ENCODE data around the gene RBM3. TPM values are rescaled to one million over a fixed set of nuclear protein-coding genes. Genes with fewer than 3 reads are reported as not detected.

Gene RBM3
- total RNA-seq, 2 donors from 2014 or later: 184 to 194 TPM

GRCh38 chrX:48559636-48560035, 14.6 kb upstream of the RBM3 start:
- ATAC-seq (no peak), DNase-seq (no peak)
- intact Hi-C loops (cut with DNase I): no loop called here
- peaks cover 0 to 4% of the 10 kb centered on the region in 2 donors for H3K36me3 ChIP-seq (replicated peaks in 1 of 2; ENCODE audit: insufficient read depth in 1 of 2, low read depth in 2 of 2)
- no peaks in the 10 kb centered on the region for H3K4me1 ChIP-seq
- no peaks in the 10 kb centered on the region for H3K27me3 ChIP-seq
- no peak overlapping the region for H3K27ac ChIP-seq
- WGBS, 2 donors: 94% methylated on average over 3 to 14 of the region's 24 CpGs
- TF ChIP-seq, protein P1, sequence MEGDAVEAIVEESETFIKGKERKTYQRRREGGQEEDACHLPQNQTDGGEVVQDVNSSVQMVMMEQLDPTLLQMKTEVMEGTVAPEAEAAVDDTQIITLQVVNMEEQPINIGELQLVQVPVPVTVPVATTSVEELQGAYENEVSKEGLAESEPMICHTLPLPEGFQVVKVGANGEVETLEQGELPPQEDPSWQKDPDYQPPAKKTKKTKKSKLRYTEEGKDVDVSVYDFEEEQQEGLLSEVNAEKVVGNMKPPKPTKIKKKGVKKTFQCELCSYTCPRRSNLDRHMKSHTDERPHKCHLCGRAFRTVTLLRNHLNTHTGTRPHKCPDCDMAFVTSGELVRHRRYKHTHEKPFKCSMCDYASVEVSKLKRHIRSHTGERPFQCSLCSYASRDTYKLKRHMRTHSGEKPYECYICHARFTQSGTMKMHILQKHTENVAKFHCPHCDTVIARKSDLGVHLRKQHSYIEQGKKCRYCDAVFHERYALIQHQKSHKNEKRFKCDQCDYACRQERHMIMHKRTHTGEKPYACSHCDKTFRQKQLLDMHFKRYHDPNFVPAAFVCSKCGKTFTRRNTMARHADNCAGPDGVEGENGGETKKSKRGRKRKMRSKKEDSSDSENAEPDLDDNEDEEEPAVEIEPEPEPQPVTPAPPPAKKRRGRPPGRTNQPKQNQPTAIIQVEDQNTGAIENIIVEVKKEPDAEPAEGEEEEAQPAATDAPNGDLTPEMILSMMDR (IDR thresholded peaks at IDR 0.05): no peak
- TF ChIP-seq POLR2A (IDR thresholded peaks at IDR 0.05): no peak
- H3K9me3 ChIP-seq: no peaks in the 10 kb centered on the region
- H3K4me3 ChIP-seq: no peak overlapping the region

DNA sequence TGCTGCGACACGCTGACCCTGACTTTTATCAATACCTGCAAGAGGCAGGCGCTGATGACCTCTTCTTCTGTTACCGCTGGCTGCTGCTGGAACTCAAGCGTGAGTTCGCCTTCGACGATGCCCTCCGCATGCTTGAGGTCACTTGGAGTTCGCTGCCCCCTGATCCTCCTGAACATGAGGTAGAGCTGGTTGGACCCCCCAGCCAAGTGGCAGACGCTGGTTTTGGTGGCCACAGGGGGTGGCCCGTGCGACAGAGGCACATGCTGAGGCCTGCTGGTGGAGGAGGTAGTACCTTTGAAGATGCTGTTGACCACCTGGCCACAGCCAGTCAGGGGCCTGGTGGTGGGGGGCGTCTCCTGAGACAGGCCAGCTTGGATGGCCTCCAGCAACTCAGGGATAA, 14.2 kb upstream of the RBM3 start:
- no peak for ATAC-seq

DNA sequence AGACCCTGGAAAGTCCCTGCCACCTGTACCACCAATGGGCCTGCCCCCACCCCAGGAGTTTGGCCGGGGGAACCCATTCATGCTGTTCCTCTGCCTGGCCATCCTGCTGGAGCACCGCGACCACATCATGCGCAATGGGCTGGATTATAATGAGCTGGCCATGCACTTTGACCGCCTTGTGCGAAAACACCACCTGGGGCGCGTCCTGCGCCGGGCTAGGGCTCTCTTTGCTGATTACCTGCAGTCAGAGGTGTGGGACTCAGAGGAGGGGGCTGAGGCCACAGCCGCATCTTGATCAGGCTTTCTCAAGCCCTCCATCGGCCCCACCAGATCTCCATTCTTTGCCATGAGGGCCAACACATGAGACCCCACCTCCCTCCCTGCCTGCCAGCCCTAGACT, 13.6 kb upstream of the RBM3 start:
- Histone ChIP-seq H3K4me1 (no peaks in the 10 kb centered on the region), H3K27ac (no peak overlapping the region), H3K27me3 (no peaks in the 10 kb centered on the region), H3K9me3 (no peaks in the 10 kb centered on the region), H3K36me3 (replicated peaks in 1 of 2; ENCODE audit: insufficient read depth in 1 of 2, low read depth in 2 of 2) (peaks cover 0 to 4% of the 10 kb centered on the region in 2 donors), H3K4me3 (no peak overlapping the region)
- TF ChIP-seq, protein P1 (IDR thresholded peaks at IDR 0.05): no peak
- no peak for TF ChIP-seq POLR2A (IDR thresholded peaks at IDR 0.05)
- ATAC-seq: no peak
- intact Hi-C loops (cut with DNase I): no loop called here
- no peak for DNase-seq
- WGBS, 2 donors: 86 to 97% methylated on average over 2 to 11 of the region's 12 CpGs

More for the DNA sequence above, 14.2 kb upstream of the RBM3 start:
- no peaks in the 10 kb centered on the region for H3K9me3 ChIP-seq
- no peak overlapping the region for H3K4me3 ChIP-seq
- peaks cover 0 to 4% of the 10 kb centered on the region in 2 donors for H3K36me3 ChIP-seq (replicated peaks in 1 of 2; ENCODE audit: insufficient read depth in 1 of 2, low read depth in 2 of 2)
- no peak for DNase-seq
- H3K27ac ChIP-seq: no peak overlapping the region
- 87 to 95% methylated on average over 3 of the region's 14 CpGs for WGBS, 2 donors
- intact Hi-C loops (cut with DNase I): no loop called here
- no peaks in the 10 kb centered on the region for H3K27me3 ChIP-seq
- TF ChIP-seq POLR2A (IDR thresholded peaks at IDR 0.05): no peak
- TF ChIP-seq, protein P1 (IDR thresholded peaks at IDR 0.05): no peak
- no peaks in the 10 kb centered on the region for H3K4me1 ChIP-seq

DNA sequence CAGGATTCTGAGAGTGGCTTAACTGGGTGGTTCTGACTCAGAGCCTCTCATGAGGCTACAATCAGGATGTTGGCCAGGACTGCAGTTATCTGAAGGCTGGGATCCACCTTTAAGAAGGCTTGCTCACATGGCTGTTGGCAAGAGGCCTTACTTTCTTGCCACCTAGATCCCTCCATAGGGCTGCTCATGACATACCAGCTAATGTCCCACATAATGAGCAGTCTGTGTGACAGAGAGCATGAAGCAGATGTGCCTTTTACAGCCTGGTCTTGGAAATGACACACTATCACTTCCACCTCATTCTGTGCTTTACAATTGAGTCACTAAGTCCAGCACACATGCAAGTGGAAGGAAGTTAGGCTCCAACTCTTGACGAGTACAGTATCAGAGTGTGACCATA, 4.3 kb upstream of the RBM3 start:
- Histone ChIP-seq H3K4me1 (no peaks in the 10 kb centered on the region), H3K4me3 (no peak overlapping the region), H3K27ac (no peak overlapping the region), H3K9me3 (no peaks in the 10 kb centered on the region), H3K36me3 (replicated peaks in 1 of 2; ENCODE audit: insufficient read depth in 1 of 2, low read depth in 2 of 2) (no peaks in the 10 kb centered on the region), H3K27me3 (no peaks in the 10 kb centered on the region)
- DNase-seq: no peak
- TF ChIP-seq, protein P1 (IDR thresholded peaks at IDR 0.05): no peak
- TF ChIP-seq POLR2A (IDR thresholded peaks at IDR 0.05): no peak
- WGBS, 2 donors: 75% methylated on average over 1 of the region's 1 CpG; no CpG with 5 or more reads in 1 of the 2 donors
- ATAC-seq: no peak
- intact Hi-C loops (cut with DNase I): no loop called here

GRCh38 chrX:48573690-48574269, 504 bp upstream of the RBM3 start:
- TF ChIP-seq POLR2A (IDR thresholded peaks at IDR 0.05): no peak
- TF ChIP-seq, protein P1 (IDR thresholded peaks at IDR 0.05): no peak
- WGBS, 2 donors: 11 to 40% methylated on average over 12 to 19 of the region's 19 CpGs
- ATAC-seq: peak; percentile 19
- Histone ChIP-seq H3K9me3 (no peaks in the 10 kb centered on the region), H3K27me3 (no peaks in the 10 kb centered on the region), H3K27ac (peak overlapping the region; percentile 81 to 99 (median 98)), H3K36me3 (replicated peaks in 1 of 2; ENCODE audit: insufficient read depth in 1 of 2, low read depth in 2 of 2) (peaks cover 3 to 6% of the 10 kb centered on the region in 2 donors), H3K4me3 (no peak overlapping the region), H3K4me1 (peaks cover 27% of the 10 kb centered on the region)
- intact Hi-C loops (cut with DNase I): no loop called here
- peak; percentile 31 to 39 (median 35) for DNase-seq

Data from body of pancreas (tissue), 4 donors.